WTC11 (cell line): Measurements from ENCODE around the gene JCAD. TPM values are rescaled to one million over a fixed set of nuclear protein-coding genes. Genes with fewer than 3 reads are reported as not detected.

Experiments
- ATAC-seq: fragments of 200-7000 bp; cut with Tn5 transposase; 2 replicates; pipeline ENCODE4 v1.10.0; 2021; ENCODE audit warnings: mild to moderate bottlenecking, moderate library complexity
- CTCF ChIA-PET: fragments of 300-600 bp; sonication (Branson Sonifier 250); formaldehyde crosslinking; loops from one replicate; lab custom pipeline; 2021; ENCODE audit warnings: antibody characterized with exemption; lab: Charles Lee
- POLR2A ChIA-PET: fragments of 350-600 bp; sonication (Branson Sonifier 250); formaldehyde crosslinking; loops from one replicate; lab custom pipeline; 2021; ENCODE audit warnings: antibody characterized with exemption; lab: Charles Lee
- DNase-seq: peaks from one replicate; pipeline ENCODE4 v3.0.0; 2021; ENCODE audit warnings: low spot score
- H3K27ac Mint-ChIP-seq: 2 replicates; pipeline ENCODE4 v1.8.0; 2021; ENCODE audit warnings: mixed read lengths
- H3K27me3 Mint-ChIP-seq: 2 replicates; pipeline ENCODE4 v1.8.0; 2021; ENCODE audit warnings: low read depth, mild to moderate bottlenecking, moderate library complexity, mixed read lengths
- H3K36me3 Mint-ChIP-seq: 2 replicates; pipeline ENCODE4 v1.8.0; 2021; ENCODE audit warnings: mixed read lengths
- H3K4me1 Mint-ChIP-seq: 2 replicates; pipeline ENCODE4 v1.8.0; 2022; ENCODE audit warnings: mixed read lengths
- H3K4me3 Mint-ChIP-seq: 2 replicates; pipeline ENCODE4 v1.8.0; 2021; ENCODE audit warnings: mild to moderate bottlenecking, moderate library complexity, mixed read lengths
- H3K9me3 Mint-ChIP-seq: 2 replicates; pipeline ENCODE4 v1.8.0; 2021; ENCODE audit warnings: mixed read lengths
- MYBL2 ChIP-seq: sonication (generic); formaldehyde crosslinking; IDR thresholded peaks from 2 replicates; pipeline ENCODE4 v1.8.1; 2023; ENCODE audit warnings: mild to moderate bottlenecking, moderate library complexity, missing genetic modification reagents
- ZNF232 ChIP-seq: sonication (generic); formaldehyde crosslinking; IDR thresholded peaks from 2 replicates; pipeline ENCODE4 v1.8.0; 2022; ENCODE audit warnings: mild to moderate bottlenecking, missing genetic modification reagents
- total RNA-seq: library from RNA; stranded (reverse); gene quantifications from 3 replicates; pipeline ENCODE4 v1.2.3, GENCODE V29; 2021
- TF ChIP-seq, protein P1 (sequence below): fragments of 250-450 bp; sonication (Bioruptor Pico); IDR thresholded peaks from 2 replicates; pipeline ENCODE4 v1.9.0; 2021; ENCODE audit warnings: mild to moderate bottlenecking
- TF ChIP-seq, protein P2 (sequence below): sonication (generic); formaldehyde crosslinking; IDR thresholded peaks from 2 replicates; pipeline ENCODE4 v1.8.0; 2023; ENCODE audit warnings: missing genetic modification reagents, mild to moderate bottlenecking, borderline replicate concordance
- TF ChIP-seq, protein P3 (sequence below): sonication (generic); formaldehyde crosslinking; IDR thresholded peaks from 2 replicates; pipeline ENCODE4 v1.8.1; 2023; ENCODE audit warnings: mild to moderate bottlenecking, missing genetic modification reagents
- TF ChIP-seq, protein P4 (sequence below): sonication (generic); formaldehyde crosslinking; IDR thresholded peaks from 2 replicates; pipeline ENCODE4 v1.8.1; 2023; ENCODE audit warnings: mild to moderate bottlenecking, missing genetic modification reagents, moderate library complexity
- TF ChIP-seq, protein P5 (sequence below): sonication (generic); formaldehyde crosslinking; IDR thresholded peaks from 2 replicates; pipeline ENCODE4 v1.8.1; 2022; ENCODE audit warnings: mild to moderate bottlenecking, moderate library complexity, missing genetic modification reagents
- TF ChIP-seq, protein P6 (sequence below): sonication (generic); formaldehyde crosslinking; IDR thresholded peaks from 2 replicates; pipeline ENCODE4 v1.8.0; 2022; ENCODE audit warnings: mild to moderate bottlenecking, missing genetic modification reagents
- TF ChIP-seq, protein P7 (sequence below): sonication (generic); formaldehyde crosslinking; IDR thresholded peaks from 2 replicates; pipeline ENCODE4 v1.8.0; 2023; ENCODE audit warnings: mild to moderate bottlenecking, missing genetic modification reagents
- TF ChIP-seq, protein P8 (sequence below): sonication (generic); formaldehyde crosslinking; IDR thresholded peaks from 2 replicates; pipeline ENCODE4 v1.8.1; 2023; ENCODE audit warnings: mild to moderate bottlenecking, missing genetic modification reagents

JCAD gene
- total RNA-seq, 1 experiment from 2014 or later, result 1.8 TPM

DNA sequence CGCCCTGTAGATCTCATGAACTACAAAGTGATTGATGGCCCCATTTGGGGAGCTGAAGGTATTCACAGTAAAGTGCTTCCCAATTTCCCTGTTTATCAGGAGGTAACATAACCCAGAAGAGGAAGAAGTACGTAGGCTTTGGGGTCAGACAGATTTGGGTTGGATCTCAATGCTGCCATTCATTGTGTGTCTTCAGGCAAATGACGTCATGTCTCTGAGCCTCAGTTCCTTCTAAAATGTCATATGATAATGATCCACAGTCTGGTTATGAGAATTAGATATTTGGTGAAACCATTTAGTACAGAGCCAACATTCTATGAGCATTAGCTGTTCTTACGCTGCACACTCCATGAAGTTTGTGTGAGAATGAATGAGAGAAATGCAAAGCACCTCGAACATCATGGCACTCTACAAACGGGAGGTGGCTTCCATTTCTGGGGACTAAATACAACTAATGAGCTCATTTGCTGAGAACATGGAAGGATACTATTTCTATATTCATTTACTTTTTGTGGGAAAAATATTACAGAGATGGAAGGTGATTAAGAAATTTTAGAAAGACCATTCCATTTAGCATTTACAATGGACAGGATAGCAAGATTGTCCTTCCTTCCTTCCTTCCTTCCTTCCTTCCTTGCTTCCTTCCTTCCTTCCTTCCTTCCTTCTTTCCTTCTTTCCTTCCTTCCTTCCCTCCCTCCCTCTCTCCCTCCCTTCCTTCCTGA, 13.8 kb upstream of the JCAD start:
- DNase-seq (no peak), ATAC-seq (no peak)
- H3K4me1 Mint-ChIP-seq, result peaks cover 3% of the 10 kb centered on the region; the same call in 1 of the 2 replicates
- CTCF ChIA-PET, result interaction anchor here (1.1 kb wide), 1 partner anchor 20 kb away, joined by 3 read pairs; no protein-coding TSS in a partner anchor
- no peaks in the 10 kb centered on the region; the same call in 1 of the 2 replicates for H3K27me3 Mint-ChIP-seq
- TF ChIP-seq, protein P1, sequence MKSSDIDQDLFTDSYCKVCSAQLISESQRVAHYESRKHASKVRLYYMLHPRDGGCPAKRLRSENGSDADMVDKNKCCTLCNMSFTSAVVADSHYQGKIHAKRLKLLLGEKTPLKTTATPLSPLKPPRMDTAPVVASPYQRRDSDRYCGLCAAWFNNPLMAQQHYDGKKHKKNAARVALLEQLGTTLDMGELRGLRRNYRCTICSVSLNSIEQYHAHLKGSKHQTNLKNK (CRISPR knock-in tag), result no peak
- TF ChIP-seq MYBL2 (CRISPR knock-in tag), result no peak
- TF ChIP-seq, protein P2, sequence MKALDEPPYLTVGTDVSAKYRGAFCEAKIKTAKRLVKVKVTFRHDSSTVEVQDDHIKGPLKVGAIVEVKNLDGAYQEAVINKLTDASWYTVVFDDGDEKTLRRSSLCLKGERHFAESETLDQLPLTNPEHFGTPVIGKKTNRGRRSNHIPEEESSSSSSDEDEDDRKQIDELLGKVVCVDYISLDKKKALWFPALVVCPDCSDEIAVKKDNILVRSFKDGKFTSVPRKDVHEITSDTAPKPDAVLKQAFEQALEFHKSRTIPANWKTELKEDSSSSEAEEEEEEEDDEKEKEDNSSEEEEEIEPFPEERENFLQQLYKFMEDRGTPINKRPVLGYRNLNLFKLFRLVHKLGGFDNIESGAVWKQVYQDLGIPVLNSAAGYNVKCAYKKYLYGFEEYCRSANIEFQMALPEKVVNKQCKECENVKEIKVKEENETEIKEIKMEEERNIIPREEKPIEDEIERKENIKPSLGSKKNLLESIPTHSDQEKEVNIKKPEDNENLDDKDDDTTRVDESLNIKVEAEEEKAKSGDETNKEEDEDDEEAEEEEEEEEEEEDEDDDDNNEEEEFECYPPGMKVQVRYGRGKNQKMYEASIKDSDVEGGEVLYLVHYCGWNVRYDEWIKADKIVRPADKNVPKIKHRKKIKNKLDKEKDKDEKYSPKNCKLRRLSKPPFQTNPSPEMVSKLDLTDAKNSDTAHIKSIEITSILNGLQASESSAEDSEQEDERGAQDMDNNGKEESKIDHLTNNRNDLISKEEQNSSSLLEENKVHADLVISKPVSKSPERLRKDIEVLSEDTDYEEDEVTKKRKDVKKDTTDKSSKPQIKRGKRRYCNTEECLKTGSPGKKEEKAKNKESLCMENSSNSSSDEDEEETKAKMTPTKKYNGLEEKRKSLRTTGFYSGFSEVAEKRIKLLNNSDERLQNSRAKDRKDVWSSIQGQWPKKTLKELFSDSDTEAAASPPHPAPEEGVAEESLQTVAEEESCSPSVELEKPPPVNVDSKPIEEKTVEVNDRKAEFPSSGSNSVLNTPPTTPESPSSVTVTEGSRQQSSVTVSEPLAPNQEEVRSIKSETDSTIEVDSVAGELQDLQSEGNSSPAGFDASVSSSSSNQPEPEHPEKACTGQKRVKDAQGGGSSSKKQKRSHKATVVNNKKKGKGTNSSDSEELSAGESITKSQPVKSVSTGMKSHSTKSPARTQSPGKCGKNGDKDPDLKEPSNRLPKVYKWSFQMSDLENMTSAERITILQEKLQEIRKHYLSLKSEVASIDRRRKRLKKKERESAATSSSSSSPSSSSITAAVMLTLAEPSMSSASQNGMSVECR, result no peak
- TF ChIP-seq, protein P3, sequence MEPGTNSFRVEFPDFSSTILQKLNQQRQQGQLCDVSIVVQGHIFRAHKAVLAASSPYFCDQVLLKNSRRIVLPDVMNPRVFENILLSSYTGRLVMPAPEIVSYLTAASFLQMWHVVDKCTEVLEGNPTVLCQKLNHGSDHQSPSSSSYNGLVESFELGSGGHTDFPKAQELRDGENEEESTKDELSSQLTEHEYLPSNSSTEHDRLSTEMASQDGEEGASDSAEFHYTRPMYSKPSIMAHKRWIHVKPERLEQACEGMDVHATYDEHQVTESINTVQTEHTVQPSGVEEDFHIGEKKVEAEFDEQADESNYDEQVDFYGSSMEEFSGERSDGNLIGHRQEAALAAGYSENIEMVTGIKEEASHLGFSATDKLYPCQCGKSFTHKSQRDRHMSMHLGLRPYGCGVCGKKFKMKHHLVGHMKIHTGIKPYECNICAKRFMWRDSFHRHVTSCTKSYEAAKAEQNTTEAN (CRISPR knock-in tag), result no peak
- TF ChIP-seq, all 79 proteins: peak for 0
- POLR2A ChIA-PET, result no interaction called here
- Mint-ChIP-seq H3K36me3 (no peaks in the 10 kb centered on the region), H3K4me3 (no peak overlapping the region), H3K9me3 (no peaks in the 10 kb centered on the region), H3K27ac (no peak overlapping the region)

DNA sequence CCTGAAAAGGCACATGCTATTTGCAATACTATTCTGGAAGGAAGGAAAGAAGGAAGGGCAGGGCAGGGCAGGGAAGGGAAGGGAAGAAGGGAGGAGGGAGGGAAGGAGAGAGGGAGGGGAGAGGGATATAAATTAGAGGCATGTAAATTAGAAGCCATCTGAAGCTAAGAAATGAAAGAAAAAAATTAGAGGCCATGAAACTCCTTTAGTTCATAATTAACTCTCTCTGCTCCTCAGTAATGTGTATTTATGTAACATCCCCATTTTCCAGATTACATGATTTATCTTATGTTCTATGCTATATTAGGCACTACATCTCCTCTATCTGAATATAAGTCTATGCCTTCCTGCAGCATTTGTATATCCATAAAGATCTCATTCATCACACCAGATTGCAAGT, 12.7 kb upstream of the JCAD start:
- Mint-ChIP-seq H3K27ac (no peak overlapping the region), H3K4me3 (no peak overlapping the region), H3K4me1 (peaks cover 3% of the 10 kb centered on the region; the same call in 1 of the 2 replicates), H3K9me3 (no peaks in the 10 kb centered on the region), H3K36me3 (no peaks in the 10 kb centered on the region), H3K27me3 (no peaks in the 10 kb centered on the region; the same call in 1 of the 2 replicates)
- ATAC-seq (no peak), DNase-seq (no peak)
- CTCF ChIA-PET, result no interaction called here
- POLR2A ChIA-PET, result no interaction called here
- TF ChIP-seq, protein P4, sequence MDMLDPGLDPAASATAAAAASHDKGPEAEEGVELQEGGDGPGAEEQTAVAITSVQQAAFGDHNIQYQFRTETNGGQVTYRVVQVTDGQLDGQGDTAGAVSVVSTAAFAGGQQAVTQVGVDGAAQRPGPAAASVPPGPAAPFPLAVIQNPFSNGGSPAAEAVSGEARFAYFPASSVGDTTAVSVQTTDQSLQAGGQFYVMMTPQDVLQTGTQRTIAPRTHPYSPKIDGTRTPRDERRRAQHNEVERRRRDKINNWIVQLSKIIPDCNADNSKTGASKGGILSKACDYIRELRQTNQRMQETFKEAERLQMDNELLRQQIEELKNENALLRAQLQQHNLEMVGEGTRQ (CRISPR knock-in tag), result no peak
- TF ChIP-seq, protein P5, sequence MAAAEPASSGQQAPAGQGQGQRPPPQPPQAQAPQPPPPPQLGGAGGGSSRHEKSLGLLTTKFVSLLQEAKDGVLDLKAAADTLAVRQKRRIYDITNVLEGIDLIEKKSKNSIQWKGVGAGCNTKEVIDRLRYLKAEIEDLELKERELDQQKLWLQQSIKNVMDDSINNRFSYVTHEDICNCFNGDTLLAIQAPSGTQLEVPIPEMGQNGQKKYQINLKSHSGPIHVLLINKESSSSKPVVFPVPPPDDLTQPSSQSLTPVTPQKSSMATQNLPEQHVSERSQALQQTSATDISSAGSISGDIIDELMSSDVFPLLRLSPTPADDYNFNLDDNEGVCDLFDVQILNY (CRISPR knock-in tag), result no peak
- TF ChIP-seq, protein P6, sequence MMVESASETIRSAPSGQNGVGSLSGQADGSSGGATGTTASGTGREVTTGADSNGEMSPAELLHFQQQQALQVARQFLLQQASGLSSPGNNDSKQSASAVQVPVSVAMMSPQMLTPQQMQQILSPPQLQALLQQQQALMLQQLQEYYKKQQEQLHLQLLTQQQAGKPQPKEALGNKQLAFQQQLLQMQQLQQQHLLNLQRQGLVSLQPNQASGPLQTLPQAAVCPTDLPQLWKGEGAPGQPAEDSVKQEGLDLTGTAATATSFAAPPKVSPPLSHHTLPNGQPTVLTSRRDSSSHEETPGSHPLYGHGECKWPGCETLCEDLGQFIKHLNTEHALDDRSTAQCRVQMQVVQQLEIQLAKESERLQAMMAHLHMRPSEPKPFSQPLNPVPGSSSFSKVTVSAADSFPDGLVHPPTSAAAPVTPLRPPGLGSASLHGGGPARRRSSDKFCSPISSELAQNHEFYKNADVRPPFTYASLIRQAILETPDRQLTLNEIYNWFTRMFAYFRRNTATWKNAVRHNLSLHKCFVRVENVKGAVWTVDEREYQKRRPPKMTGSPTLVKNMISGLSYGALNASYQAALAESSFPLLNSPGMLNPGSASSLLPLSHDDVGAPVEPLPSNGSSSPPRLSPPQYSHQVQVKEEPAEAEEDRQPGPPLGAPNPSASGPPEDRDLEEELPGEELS (CRISPR knock-in tag), result no peak
- TF ChIP-seq ZNF232 (CRISPR knock-in tag), result no peak

DNA sequence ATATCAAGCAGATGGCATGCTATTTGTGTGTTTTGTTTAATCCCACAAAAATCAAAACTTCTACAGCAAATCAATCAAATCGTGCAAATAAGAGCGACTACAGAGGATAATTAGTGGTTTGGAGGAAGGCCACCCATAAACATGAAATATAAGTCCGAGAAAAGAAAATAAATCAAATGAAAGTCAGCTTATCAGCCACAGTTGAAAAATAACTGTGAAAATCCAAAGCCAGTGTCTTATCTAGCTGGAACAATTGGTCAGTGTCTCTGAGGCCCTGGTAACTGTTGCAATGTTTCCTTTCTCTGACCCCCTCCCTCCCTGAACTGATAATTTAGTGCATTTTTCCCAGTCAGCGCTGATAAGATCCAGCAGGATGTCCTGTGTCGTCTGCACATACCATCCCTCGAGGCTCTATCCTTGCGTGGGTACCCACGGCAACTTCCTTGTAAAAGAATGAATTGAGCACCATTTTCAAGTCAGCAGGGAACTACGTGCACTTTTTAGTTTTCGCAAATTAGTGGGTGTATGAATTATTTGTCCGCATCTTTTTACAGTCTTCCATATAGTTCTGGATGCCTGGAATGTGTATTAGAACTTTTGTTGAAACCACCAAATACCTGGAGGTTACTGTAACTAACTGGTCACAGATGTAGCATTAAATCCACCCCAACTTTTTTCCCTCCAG, 10.8 kb upstream of the JCAD start:
- no peaks in the 10 kb centered on the region for H3K9me3 Mint-ChIP-seq
- no peaks in the 10 kb centered on the region; the same call in 1 of the 2 replicates for H3K27me3 Mint-ChIP-seq
- POLR2A ChIA-PET, result no interaction called here
- no peak overlapping the region for H3K4me3 Mint-ChIP-seq
- H3K36me3 Mint-ChIP-seq, result no peaks in the 10 kb centered on the region
- CTCF ChIA-PET, result no interaction called here
- no peak overlapping the region for H3K27ac Mint-ChIP-seq
- ATAC-seq (no peak), DNase-seq (no peak)
- no peaks in the 10 kb centered on the region for H3K4me1 Mint-ChIP-seq
- TF ChIP-seq, protein P7, sequence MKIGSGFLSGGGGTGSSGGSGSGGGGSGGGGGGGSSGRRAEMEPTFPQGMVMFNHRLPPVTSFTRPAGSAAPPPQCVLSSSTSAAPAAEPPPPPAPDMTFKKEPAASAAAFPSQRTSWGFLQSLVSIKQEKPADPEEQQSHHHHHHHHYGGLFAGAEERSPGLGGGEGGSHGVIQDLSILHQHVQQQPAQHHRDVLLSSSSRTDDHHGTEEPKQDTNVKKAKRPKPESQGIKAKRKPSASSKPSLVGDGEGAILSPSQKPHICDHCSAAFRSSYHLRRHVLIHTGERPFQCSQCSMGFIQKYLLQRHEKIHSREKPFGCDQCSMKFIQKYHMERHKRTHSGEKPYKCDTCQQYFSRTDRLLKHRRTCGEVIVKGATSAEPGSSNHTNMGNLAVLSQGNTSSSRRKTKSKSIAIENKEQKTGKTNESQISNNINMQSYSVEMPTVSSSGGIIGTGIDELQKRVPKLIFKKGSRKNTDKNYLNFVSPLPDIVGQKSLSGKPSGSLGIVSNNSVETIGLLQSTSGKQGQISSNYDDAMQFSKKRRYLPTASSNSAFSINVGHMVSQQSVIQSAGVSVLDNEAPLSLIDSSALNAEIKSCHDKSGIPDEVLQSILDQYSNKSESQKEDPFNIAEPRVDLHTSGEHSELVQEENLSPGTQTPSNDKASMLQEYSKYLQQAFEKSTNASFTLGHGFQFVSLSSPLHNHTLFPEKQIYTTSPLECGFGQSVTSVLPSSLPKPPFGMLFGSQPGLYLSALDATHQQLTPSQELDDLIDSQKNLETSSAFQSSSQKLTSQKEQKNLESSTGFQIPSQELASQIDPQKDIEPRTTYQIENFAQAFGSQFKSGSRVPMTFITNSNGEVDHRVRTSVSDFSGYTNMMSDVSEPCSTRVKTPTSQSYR (CRISPR knock-in tag), result no peak
- TF ChIP-seq, protein P6 (CRISPR knock-in tag), result no peak
- TF ChIP-seq, protein P8, sequence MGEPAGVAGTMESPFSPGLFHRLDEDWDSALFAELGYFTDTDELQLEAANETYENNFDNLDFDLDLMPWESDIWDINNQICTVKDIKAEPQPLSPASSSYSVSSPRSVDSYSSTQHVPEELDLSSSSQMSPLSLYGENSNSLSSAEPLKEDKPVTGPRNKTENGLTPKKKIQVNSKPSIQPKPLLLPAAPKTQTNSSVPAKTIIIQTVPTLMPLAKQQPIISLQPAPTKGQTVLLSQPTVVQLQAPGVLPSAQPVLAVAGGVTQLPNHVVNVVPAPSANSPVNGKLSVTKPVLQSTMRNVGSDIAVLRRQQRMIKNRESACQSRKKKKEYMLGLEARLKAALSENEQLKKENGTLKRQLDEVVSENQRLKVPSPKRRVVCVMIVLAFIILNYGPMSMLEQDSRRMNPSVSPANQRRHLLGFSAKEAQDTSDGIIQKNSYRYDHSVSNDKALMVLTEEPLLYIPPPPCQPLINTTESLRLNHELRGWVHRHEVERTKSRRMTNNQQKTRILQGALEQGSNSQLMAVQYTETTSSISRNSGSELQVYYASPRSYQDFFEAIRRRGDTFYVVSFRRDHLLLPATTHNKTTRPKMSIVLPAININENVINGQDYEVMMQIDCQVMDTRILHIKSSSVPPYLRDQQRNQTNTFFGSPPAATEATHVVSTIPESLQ (CRISPR knock-in tag), result no peak
